GM21529 (cell line): ENCODE results near the gene GAGE12G.
"Not testable (repeated sequence)": the region's sequence is repeated elsewhere in the genome, so short reads cannot be mapped to it uniquely, and the experiment has no call there.

Experiments
- ATAC-seq: cut with Tn5 transposase; IDR thresholded peaks from one replicate; pipeline ENCODE4 v1.9.1; 2021; ENCODE audit not compliant: unreplicated experiment

The GAGE12G gene, protein sequence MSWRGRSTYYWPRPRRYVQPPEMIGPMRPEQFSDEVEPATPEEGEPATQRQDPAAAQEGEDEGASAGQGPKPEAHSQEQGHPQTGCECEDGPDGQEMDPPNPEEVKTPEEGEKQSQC

DNA sequence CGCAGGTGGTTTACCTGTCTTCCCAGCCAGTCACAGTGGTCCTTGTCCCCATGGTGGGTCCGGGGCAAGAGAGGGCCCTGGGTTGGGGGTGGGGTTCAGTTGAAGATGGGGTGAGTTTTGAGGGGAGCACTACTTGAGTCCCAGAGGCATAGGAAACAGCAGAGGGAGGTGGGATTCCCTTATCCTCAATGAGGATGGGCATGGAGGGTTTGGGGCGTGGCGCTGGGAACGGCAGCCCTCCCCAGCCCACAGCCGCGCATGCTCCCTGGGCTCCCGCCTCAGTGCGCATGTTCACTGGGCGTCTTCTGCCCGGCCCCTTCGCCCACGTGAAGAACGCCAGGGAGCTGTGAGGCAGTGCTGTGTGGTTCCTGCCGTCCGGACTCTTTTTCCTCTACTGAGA is at the start of gene GAGE12G:
GAGE12G (plus strand) TSS at position 301 of the 400 bp plus-strand sequence. CDS start 1,155 bp downstream, outside the sequence.
- ATAC-seq = not testable (repeated sequence)

DNA sequence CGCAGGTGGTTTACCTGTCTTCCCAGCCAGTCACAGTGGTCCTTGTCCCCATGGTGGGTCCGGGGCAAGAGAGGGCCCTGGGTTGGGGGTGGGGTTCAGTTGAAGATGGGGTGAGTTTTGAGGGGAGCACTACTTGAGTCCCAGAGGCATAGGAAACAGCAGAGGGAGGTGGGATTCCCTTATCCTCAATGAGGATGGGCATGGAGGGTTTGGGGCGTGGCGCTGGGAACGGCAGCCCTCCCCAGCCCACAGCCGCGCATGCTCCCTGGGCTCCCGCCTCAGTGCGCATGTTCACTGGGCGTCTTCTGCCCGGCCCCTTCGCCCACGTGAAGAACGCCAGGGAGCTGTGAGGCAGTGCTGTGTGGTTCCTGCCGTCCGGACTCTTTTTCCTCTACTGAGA is 38.3 kb upstream of the GAGE12G start, which contains the start of gene GAGE12C:
GAGE12C (plus strand) TSS at position 301 of the 400 bp plus-strand sequence. CDS start 1,155 bp downstream, outside the sequence.
- not testable (repeated sequence) for ATAC-seq

DNA sequence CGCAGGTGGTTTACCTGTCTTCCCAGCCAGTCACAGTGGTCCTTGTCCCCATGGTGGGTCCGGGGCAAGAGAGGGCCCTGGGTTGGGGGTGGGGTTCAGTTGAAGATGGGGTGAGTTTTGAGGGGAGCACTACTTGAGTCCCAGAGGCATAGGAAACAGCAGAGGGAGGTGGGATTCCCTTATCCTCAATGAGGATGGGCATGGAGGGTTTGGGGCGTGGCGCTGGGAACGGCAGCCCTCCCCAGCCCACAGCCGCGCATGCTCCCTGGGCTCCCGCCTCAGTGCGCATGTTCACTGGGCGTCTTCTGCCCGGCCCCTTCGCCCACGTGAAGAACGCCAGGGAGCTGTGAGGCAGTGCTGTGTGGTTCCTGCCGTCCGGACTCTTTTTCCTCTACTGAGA is 28.8 kb upstream of the GAGE12G start, which contains the start of gene GAGE12D:
GAGE12D (plus strand) TSS at position 301 of the 400 bp plus-strand sequence. CDS start 1,155 bp downstream, outside the sequence.
- ATAC-seq = not testable (repeated sequence)

DNA sequence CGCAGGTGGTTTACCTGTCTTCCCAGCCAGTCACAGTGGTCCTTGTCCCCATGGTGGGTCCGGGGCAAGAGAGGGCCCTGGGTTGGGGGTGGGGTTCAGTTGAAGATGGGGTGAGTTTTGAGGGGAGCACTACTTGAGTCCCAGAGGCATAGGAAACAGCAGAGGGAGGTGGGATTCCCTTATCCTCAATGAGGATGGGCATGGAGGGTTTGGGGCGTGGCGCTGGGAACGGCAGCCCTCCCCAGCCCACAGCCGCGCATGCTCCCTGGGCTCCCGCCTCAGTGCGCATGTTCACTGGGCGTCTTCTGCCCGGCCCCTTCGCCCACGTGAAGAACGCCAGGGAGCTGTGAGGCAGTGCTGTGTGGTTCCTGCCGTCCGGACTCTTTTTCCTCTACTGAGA is 19.2 kb upstream of the GAGE12G start, which contains the start of gene GAGE12E:
GAGE12E (plus strand) TSS at position 301 of the 400 bp plus-strand sequence. CDS start 1,155 bp downstream, outside the sequence.
- ATAC-seq = not testable (repeated sequence)

DNA sequence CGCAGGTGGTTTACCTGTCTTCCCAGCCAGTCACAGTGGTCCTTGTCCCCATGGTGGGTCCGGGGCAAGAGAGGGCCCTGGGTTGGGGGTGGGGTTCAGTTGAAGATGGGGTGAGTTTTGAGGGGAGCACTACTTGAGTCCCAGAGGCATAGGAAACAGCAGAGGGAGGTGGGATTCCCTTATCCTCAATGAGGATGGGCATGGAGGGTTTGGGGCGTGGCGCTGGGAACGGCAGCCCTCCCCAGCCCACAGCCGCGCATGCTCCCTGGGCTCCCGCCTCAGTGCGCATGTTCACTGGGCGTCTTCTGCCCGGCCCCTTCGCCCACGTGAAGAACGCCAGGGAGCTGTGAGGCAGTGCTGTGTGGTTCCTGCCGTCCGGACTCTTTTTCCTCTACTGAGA is 9.7 kb upstream of the GAGE12G start, which contains the start of gene GAGE12F:
GAGE12F (plus strand) TSS at position 301 of the 400 bp plus-strand sequence. CDS start 1,155 bp downstream, outside the sequence.
- ATAC-seq = not testable (repeated sequence)

DNA sequence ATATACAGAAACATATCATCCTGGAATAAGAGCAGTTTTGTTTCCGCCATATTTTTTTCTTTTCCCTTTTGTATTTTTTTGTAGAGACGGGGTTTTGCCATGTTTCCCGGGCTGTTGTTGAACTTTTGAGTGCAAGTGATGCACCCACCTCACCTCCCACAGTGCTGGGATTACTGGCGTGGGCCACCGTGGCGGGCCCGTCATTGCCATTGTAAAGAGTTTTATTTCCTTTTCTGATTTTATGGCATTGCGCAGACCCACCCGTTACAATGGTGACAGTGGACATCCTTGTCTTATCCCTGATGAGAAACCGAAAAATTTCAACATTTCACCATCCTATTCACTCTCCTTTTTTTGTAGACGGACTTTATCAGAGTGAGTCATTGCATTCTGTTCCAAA is 1.5 kb upstream of the GAGE12G start:
- not testable (repeated sequence) for ATAC-seq

DNA sequence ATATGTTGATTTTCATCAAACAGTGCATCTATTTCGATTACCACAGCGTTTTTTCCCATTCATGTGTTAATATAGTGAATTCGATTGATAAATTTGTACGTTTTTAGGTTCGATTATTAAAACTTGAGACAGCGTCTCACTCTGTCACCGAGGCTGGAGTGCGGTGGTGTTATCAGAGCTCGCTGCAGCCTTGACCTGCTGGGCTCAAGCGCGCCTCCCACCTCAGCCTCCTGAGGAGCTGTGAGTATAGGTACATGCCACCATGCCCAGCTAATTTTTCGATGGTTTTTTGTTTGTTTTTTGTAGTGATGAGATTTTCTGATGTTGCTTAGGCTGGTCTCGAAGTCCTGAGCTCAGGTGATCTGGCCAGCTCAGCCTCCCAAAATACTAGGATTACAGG is 1.0 kb upstream of the GAGE12G start:
- ATAC-seq = not testable (repeated sequence)

DNA sequence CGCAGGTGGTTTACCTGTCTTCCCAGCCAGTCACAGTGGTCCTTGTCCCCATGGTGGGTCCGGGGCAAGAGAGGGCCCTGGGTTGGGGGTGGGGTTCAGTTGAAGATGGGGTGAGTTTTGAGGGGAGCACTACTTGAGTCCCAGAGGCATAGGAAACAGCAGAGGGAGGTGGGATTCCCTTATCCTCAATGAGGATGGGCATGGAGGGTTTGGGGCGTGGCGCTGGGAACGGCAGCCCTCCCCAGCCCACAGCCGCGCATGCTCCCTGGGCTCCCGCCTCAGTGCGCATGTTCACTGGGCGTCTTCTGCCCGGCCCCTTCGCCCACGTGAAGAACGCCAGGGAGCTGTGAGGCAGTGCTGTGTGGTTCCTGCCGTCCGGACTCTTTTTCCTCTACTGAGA is 9.4 kb downstream of the GAGE12G start, which contains the start of gene GAGE12H:
GAGE12H (plus strand) TSS at position 301 of the 400 bp plus-strand sequence. CDS start 1,155 bp downstream, outside the sequence.
- not testable (repeated sequence) for ATAC-seq

DNA sequence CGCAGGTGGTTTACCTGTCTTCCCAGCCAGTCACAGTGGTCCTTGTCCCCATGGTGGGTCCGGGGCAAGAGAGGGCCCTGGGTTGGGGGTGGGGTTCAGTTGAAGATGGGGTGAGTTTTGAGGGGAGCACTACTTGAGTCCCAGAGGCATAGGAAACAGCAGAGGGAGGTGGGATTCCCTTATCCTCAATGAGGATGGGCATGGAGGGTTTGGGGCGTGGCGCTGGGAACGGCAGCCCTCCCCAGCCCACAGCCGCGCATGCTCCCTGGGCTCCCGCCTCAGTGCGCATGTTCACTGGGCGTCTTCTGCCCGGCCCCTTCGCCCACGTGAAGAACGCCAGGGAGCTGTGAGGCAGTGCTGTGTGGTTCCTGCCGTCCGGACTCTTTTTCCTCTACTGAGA is 19.0 kb downstream of the GAGE12G start, which contains the start of gene GAGE2A:
GAGE2A (plus strand) TSS at position 301 of the 400 bp plus-strand sequence. CDS start 1,155 bp downstream, outside the sequence.
- ATAC-seq = not testable (repeated sequence)

DNA sequence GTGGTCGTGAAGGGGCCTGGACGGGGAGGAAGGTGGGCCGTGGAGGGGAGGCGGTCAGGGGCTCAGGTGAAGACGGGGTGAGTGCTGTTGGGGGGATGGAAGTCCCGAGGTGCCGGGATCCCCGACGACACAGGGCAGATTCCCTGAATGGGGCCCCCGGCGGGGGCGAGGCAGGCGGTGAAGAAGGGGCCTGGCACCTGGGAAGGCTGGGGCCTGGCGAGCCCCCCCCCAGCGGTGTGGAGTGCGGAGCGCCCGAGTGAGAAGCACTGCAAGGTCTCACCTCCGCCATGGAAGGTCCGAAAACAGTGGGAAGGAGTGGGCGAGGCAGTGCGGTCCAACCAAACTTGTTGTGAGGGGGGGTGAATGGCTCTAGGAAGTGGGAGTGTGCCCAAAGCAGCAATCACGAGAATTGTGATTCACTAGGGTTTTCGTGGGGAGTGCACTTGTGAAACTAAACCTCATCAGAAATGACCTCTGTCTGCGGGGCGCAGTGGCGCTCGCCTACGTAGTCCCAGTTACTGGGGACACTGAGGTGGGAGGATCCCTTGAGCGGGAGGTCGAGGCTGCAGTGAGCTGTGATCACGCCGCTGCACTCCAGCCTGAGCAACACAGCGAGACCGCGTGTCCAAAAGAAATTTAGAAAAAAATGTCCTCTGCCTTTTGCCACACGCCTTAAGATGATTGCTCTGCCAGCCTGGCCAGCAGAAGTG is 19.7 kb downstream of the GAGE12G start:
- not testable (repeated sequence) for ATAC-seq

DNA sequence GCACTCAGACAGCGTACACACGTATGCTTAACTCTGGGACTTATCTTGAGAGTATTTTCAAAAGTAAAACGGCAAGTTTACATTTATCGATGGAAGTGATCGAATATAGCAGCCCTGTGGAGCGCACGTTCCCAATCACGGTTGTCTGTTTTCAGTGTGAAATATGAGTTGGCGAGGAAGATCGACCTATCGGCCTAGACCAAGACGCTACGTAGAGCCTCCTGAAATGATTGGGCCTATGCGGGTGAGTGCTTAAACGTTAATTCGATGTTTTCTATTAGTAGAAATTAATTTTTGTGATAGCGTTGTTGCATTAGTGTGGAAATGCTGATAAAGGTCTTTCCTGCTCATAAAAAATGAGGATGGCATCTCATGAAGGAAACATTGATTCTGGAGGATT is 20.3 kb downstream of the GAGE12G start:
- not testable (repeated sequence) for ATAC-seq

DNA sequence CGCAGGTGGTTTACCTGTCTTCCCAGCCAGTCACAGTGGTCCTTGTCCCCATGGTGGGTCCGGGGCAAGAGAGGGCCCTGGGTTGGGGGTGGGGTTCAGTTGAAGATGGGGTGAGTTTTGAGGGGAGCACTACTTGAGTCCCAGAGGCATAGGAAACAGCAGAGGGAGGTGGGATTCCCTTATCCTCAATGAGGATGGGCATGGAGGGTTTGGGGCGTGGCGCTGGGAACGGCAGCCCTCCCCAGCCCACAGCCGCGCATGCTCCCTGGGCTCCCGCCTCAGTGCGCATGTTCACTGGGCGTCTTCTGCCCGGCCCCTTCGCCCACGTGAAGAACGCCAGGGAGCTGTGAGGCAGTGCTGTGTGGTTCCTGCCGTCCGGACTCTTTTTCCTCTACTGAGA is 28.5 kb downstream of the GAGE12G start, which contains the start of gene GAGE1:
GAGE1 (plus strand) TSS at position 301 of the 400 bp plus-strand sequence. CDS start 1,155 bp downstream, outside the sequence.
- ATAC-seq = not testable (repeated sequence)

DNA sequence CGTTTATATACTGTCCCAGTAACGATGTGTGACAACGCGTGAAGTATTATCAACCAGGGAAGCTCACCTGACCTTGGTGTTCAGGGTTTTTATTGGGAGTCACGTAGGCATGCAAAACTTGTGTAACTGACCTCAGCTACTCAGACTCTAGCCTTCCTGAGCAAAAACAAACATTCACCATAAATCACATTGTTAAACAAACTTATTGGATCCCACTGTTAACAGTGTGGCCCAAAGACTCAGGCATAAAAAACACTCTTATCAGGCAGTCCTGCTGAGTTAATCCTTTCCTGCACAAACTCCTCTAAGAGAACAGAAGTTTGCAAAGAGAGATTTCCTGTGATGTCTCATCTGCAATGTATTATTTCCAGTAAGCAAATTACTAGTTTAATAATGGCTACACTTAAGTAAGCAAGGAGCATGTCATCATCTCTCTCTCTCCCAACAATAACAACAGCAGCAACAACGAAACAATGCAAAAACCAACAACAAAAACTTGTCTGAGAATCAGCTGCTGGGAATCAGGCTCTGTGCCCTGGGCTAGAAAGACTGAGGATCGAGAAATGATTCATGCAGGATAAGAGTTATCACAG is 40.6 kb downstream of the GAGE12G start:
- ATAC-seq = no peak

DNA sequence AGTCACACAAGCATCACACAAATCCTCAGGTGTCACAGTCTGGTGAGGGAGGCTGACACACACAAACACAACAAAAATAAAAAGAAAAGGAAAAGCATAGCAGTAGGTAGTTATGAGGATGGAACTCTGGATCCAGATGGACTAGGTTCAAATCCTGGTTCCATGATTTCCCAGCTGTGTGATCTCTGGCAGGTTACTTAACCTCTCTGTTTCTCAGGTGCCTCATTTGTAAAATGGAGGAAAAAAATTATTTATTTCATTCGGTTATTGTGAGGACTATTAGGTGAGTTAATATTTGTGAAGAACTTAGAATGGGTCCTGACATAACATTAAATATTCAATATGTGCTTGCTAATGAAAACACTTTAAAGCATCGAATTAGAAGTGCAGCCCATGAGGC is 48.4 kb downstream of the GAGE12G start:
- ATAC-seq = no peak
